GM12891 (cell line): ENCODE data around the gene SEC62.

ENCODE experiments used
- POLR2A ChIP-seq: IDR thresholded peaks from 2 replicates; pipeline ENCODE4 v1.6.1; 2011; ENCODE audit warnings: low read depth, low read length, control low read depth
- POLR2AphosphoS5 ChIP-seq: IDR thresholded peaks from 2 replicates; pipeline ENCODE4 v1.6.1; 2011; ENCODE audit warnings: low read depth, low read length, control low read depth
- TAF1 ChIP-seq: IDR thresholded peaks from 2 replicates; pipeline ENCODE4 v1.6.1; 2011; ENCODE audit warnings: low read depth, low read length, control low read depth

DNA sequence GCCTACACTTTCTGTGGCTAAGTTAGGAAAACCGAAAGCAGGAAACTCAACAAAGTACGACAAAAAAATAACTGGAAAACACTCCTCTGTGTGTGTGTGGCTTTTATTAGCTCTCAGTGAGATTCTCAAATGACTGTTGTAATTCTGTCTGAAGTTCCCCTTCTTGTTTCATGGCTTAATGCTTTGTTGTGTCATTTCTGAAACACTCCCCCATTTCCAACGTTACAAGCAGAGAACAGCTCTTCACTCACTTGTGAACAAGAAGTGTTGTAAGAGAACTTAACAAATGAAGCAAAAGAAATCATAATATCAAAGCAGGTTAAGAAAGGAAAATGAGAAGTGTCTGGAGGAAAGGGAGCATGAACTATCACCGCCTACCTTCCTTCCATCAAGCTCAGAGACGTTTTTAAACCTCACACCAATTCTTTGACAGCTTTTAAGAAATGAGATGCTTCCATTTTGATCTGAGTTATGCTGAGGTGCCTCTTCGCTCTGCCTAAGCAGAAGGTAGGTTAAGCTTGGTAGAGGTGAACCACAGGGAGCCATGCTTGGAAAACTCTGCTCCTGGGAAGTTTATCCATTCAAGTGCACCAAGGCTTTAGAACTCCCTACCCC is 12.4 kb upstream of the SEC62 start:
- TF ChIP-seq TAF1, result 0 out of 2 replicates have a peak, but pooled peaks have one; percentile 10
- peak; percentile 49; the same call in 1 of the 2 replicates for TF ChIP-seq POLR2AphosphoS5
- TF ChIP-seq POLR2A, result no peak
